Measurements from ENCODE around the gene SCN3A. TPM values are rescaled to one million over a fixed set of nuclear protein-coding genes. Genes with fewer than 3 reads are reported as not detected.

Gene SCN3A
- polyA plus RNA-seq (2012; ENCODE audit: insufficient read length, low read depth) = not detected

GRCh38 chr2:165203689-165204559, at the start of gene SCN3A:
Gene SCN3A, minus strand, starts transcription at chr2:165204050. Its CDS starts 27,656 bp downstream, at chr2:165176394.
- TF ChIP-seq TAF1 (IDR thresholded peaks at IDR 0.05; ENCODE audit: borderline replicate concordance, insufficient read depth, low read length) (no peak), FOXP2 (optimal IDR thresholded peaks at IDR 0.05; ENCODE audit: borderline replicate concordance, extremely low read depth, extremely low read length, insufficient read depth) (no peak), POLR2AphosphoS5 (IDR thresholded peaks at IDR 0.05; ENCODE audit: low read depth, low read length) (no peak), SIN3A (IDR thresholded peaks at IDR 0.05; ENCODE audit: borderline replicate concordance, insufficient read depth, low read length) (no peak)
- TF ChIP-seq, protein P1, sequence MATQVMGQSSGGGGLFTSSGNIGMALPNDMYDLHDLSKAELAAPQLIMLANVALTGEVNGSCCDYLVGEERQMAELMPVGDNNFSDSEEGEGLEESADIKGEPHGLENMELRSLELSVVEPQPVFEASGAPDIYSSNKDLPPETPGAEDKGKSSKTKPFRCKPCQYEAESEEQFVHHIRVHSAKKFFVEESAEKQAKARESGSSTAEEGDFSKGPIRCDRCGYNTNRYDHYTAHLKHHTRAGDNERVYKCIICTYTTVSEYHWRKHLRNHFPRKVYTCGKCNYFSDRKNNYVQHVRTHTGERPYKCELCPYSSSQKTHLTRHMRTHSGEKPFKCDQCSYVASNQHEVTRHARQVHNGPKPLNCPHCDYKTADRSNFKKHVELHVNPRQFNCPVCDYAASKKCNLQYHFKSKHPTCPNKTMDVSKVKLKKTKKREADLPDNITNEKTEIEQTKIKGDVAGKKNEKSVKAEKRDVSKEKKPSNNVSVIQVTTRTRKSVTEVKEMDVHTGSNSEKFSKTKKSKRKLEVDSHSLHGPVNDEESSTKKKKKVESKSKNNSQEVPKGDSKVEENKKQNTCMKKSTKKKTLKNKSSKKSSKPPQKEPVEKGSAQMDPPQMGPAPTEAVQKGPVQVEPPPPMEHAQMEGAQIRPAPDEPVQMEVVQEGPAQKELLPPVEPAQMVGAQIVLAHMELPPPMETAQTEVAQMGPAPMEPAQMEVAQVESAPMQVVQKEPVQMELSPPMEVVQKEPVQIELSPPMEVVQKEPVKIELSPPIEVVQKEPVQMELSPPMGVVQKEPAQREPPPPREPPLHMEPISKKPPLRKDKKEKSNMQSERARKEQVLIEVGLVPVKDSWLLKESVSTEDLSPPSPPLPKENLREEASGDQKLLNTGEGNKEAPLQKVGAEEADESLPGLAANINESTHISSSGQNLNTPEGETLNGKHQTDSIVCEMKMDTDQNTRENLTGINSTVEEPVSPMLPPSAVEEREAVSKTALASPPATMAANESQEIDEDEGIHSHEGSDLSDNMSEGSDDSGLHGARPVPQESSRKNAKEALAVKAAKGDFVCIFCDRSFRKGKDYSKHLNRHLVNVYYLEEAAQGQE (IDR thresholded peaks at IDR 0.05; ENCODE audit: insufficient read depth in 1 of 2, low read depth in 2 of 2, low read length in 2 of 2) = no peak

- TF ChIP-seq, protein P1 (IDR thresholded peaks at IDR 0.05; ENCODE audit: insufficient read depth in 1 of 2, low read depth in 2 of 2, low read length in 2 of 2) = no peak
- TF ChIP-seq POLR2AphosphoS5 (IDR thresholded peaks at IDR 0.05; ENCODE audit: low read depth, low read length) = no peak
- TF ChIP-seq FOXP2 (optimal IDR thresholded peaks at IDR 0.05; ENCODE audit: borderline replicate concordance, extremely low read depth, extremely low read length, insufficient read depth) = no peak
- no peak for TF ChIP-seq TAF1 (IDR thresholded peaks at IDR 0.05; ENCODE audit: borderline replicate concordance, insufficient read depth, low read length)
- no peak for TF ChIP-seq SIN3A (IDR thresholded peaks at IDR 0.05; ENCODE audit: borderline replicate concordance, insufficient read depth, low read length)
These were observed 49.3 kb upstream of the SCN3A start for GRCh38 chr2:165253178-165253577.

- TF ChIP-seq, protein P1 (IDR thresholded peaks at IDR 0.05; ENCODE audit: insufficient read depth in 1 of 2, low read depth in 2 of 2, low read length in 2 of 2) = no peak
- no peak for TF ChIP-seq POLR2AphosphoS5 (IDR thresholded peaks at IDR 0.05; ENCODE audit: low read depth, low read length)
- TF ChIP-seq FOXP2 (optimal IDR thresholded peaks at IDR 0.05; ENCODE audit: borderline replicate concordance, extremely low read depth, extremely low read length, insufficient read depth) = no peak
- no peak for TF ChIP-seq SIN3A (IDR thresholded peaks at IDR 0.05; ENCODE audit: borderline replicate concordance, insufficient read depth, low read length)
- no peak for TF ChIP-seq TAF1 (IDR thresholded peaks at IDR 0.05; ENCODE audit: borderline replicate concordance, insufficient read depth, low read length)
These were observed 47.5 kb upstream of the SCN3A start for GRCh38 chr2:165251366-165251765.

- no peak for TF ChIP-seq POLR2AphosphoS5 (IDR thresholded peaks at IDR 0.05; ENCODE audit: low read depth, low read length)
- no peak for TF ChIP-seq SIN3A (IDR thresholded peaks at IDR 0.05; ENCODE audit: borderline replicate concordance, insufficient read depth, low read length)
- no peak for TF ChIP-seq TAF1 (IDR thresholded peaks at IDR 0.05; ENCODE audit: borderline replicate concordance, insufficient read depth, low read length)
- no peak for TF ChIP-seq FOXP2 (optimal IDR thresholded peaks at IDR 0.05; ENCODE audit: borderline replicate concordance, extremely low read depth, extremely low read length, insufficient read depth)
- TF ChIP-seq, protein P1 (IDR thresholded peaks at IDR 0.05; ENCODE audit: insufficient read depth in 1 of 2, low read depth in 2 of 2, low read length in 2 of 2) = no peak
These were observed 44.4 kb upstream of the SCN3A start for GRCh38 chr2:165248238-165248637.

Data from PFSK-1 (cell line).